Right forelimb (tissue), 1 donor: Measurements from ENCODE around the gene WDFY4.

ENCODE experiments used
- DNase-seq: peaks from one replicate; pipeline ENCODE4 v3.0.0-alpha.2; 2018

WDFY4 gene

GRCh38 chr10:48957361-48958151 is 272.9 kb downstream of the WDFY4 start:
- DNase-seq = no peak

GRCh38 chr10:48958598-48959190 is 274.0 kb downstream of the WDFY4 start:
- DNase-seq = no peak

GRCh38 chr10:48964038-48964437 is 279.4 kb downstream of the WDFY4 start:
- no peak for DNase-seq

- no peak for DNase-seq
These were observed 280.8 kb downstream of the WDFY4 start for GRCh38 chr10:48965460-48965859.

GRCh38 chr10:48968036-48968435 is 283.4 kb downstream of the WDFY4 start:
- DNase-seq = no peak

GRCh38 chr10:48970046-48970445 is 285.4 kb downstream of the WDFY4 start:
- DNase-seq = no peak

- DNase-seq = no peak
These were observed 286.0 kb downstream of the WDFY4 start for GRCh38 chr10:48970654-48971053.

GRCh38 chr10:48973065-48973464 is 288.4 kb downstream of the WDFY4 start:
- DNase-seq = no peak

GRCh38 chr10:48974510-48975156 is 290.0 kb downstream of the WDFY4 start:
- DNase-seq = no peak

- no peak for DNase-seq
These were observed 291.5 kb downstream of the WDFY4 start for GRCh38 chr10:48976196-48976595.

- DNase-seq = no peak
These were observed 293.6 kb downstream of the WDFY4 start for GRCh38 chr10:48978318-48978717.

- DNase-seq = peak; percentile 75
These were observed 296.7 kb downstream of the WDFY4 start for GRCh38 chr10:48981310-48981907.

- no peak for DNase-seq
These were observed 297.9 kb downstream of the WDFY4 start for GRCh38 chr10:48982584-48982983.

GRCh38 chr10:48983648-48984351 is 299.1 kb downstream of the WDFY4 start:
- no peak for DNase-seq

GRCh38 chr10:48985621-48986158 is 301.0 kb downstream of the WDFY4 start:
- no peak for DNase-seq

GRCh38 chr10:48990226-48990625 is 305.6 kb downstream of the WDFY4 start:
- no peak for DNase-seq

- DNase-seq = no peak
These were observed 309.0 kb downstream of the WDFY4 start for GRCh38 chr10:48993627-48994026.

- no peak for DNase-seq
These were observed 311.7 kb downstream of the WDFY4 start for GRCh38 chr10:48996329-48996728.

- DNase-seq = no peak
These were observed 314.7 kb downstream of the WDFY4 start for GRCh38 chr10:48999346-48999745.

GRCh38 chr10:49000437-49001398 is 316.0 kb downstream of the WDFY4 start:
- no peak for DNase-seq

- DNase-seq = no peak
These were observed 316.7 kb downstream of the WDFY4 start for GRCh38 chr10:49001402-49001801.
